GM19238 (cell line): Measurements from ENCODE around the gene ABCG8.

Source experiments
- DNase-seq: peaks from one replicate; pipeline ENCODE4 v3.0.0; 2011; ENCODE audit warnings: low spot score; ENCODE audit not compliant: insufficient read length

The ABCG8 gene

DNA sequence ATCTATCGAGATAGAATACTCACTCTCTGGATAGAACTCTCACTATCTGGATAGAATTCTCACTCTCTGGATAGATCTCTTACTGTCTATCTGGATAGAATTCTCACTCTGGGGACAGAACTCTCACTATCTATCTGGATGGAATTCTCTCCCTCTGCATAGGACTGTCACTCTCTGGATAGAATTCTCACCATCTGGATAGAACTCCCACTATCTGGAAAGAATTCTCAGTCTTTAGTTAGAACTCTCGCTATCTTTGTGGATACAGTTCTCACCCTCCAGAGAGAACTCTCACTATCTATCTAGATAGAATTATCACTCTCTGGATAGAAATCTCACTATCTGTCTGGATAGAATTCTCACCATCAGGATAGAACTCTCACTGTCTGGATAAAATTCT is 16.5 kb downstream of the ABCG8 start:
- no peak for DNase-seq

DNA sequence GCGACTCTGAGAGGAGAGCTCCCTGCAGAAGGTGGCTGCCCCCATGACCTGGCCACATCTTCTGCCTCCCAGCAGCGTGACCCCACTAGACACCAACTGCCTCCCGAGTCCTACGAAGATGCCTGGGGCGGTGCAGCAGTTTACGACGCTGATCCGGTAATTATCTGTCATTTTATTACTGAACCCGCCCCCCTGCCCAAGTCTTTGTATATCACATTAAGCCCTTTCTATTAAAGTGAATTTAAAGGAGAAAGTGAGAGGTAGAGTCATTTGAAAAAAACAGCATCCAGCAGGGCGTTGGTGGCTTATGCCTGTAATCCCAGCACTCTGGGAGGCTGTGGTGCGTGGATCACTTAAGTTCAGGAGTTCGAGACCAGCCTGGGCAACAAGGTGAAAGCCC is 33.4 kb downstream of the ABCG8 start:
- DNase-seq, result no peak

GRCh38 chr2:43874776-43875451 is 36.1 kb downstream of the ABCG8 start:
- no peak for DNase-seq

GRCh38 chr2:43877782-43878464 is 39.2 kb downstream of the ABCG8 start:
- DNase-seq, result peak; percentile 62

GRCh38 chr2:43879261-43879660 is 40.5 kb downstream of the ABCG8 start:
- no peak for DNase-seq

DNA sequence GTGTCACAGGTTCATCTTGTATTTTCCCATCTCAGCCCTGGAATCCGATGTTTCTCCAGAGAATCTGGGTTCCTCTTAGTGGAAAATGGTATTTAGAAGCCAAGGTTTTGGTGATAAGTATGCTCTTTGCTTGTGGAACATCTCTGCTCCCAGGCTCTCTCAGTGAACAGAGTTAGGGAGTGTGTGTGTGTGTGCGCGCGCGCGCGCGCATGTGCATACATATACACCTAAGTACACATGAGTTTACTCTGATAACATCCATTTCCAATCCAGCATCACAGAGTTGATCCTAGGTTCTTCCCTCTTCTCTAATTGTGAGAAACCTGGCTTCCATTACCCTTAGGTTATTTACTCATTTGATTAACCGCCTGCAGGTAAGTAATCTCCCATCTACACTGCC is 41.7 kb downstream of the ABCG8 start:
- no peak for DNase-seq

DNA sequence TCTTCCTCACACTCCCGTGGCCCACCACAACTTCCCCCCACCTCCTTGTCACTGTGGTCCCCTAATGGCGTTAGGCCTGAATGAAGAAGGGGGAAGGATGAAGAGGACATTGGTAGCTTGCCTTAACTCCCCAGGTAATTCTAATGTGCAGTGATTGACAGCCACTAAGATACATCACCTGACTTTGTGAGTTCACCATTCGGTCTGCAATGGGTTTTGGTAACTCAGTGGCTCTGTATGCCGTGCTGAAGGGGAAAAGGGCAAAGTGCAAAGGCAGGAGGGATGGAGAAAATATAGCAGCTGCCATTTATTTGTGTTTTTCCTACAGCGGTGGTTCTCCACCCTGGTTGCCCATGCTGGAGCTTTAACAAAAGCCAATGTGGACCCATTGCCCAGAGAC is 42.2 kb downstream of the ABCG8 start:
- DNase-seq, result no peak

GRCh38 chr2:43882312-43882711 is 43.5 kb downstream of the ABCG8 start:
- DNase-seq, result no peak

GRCh38 chr2:43884689-43885088 is 45.9 kb downstream of the ABCG8 start:
- DNase-seq, result no peak

DNA sequence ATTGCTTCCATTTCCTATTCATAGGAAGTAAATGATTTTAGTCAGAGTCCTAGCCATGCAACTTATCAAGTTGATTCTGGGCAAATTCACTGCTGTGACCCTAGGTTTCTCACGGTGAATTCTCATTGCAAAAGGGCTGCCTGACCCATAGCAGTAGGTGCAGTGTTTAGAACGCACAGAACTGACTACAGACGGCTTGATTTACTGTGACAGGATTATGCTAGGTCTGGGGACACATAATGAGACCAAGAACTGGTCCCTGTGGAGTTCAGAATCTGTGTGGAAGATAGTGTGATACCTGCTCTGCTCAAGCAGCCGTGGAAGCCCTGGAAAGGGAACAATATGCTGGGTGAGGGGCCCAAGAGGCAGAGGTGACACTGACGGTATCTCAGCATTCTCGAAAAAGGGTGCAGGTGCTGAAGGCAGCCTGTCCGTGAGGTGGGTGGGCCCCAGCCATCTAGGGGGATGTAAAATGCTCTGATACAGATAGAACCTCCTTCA is 46.4 kb downstream of the ABCG8 start:
- no peak for DNase-seq

DNA sequence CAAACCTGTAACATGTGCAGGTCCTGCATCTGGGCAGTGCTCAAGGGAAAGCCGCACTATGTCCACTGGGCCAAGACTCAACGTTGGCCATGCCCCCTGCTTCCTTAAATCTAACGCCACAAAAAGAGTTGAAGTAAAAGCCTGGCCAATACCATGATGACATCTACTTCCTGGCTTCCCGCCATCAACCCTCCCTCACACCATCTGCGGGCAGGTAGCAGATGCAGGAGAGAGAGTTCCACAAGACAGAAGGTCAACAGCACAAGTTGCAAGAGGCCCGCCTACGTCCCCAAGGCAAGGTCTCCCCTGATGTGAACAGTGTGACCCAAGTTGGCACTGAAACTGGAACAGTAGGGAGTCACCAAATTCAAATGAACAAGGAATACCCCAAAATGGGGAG is 48.4 kb downstream of the ABCG8 start:
- DNase-seq, result no peak

DNA sequence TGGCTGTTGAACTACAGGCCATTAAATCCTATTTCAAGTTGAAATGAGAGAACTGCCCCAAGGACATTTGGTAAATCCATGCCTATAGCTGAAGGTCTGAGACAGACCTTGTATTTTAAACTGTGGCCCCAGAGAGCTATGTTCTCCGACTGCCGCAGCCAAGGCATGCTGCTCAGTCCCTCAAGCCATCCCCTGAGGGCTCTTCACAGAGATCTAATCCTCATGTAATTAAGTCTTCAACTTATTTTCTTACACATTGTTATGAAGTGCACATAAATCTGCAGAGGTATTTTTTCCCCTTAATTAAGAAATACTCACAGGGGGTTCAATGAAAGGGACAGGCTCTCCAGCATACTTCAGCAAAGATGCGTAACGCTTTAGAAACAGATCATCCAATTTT is 50.6 kb downstream of the ABCG8 start:
- DNase-seq, result no peak

DNA sequence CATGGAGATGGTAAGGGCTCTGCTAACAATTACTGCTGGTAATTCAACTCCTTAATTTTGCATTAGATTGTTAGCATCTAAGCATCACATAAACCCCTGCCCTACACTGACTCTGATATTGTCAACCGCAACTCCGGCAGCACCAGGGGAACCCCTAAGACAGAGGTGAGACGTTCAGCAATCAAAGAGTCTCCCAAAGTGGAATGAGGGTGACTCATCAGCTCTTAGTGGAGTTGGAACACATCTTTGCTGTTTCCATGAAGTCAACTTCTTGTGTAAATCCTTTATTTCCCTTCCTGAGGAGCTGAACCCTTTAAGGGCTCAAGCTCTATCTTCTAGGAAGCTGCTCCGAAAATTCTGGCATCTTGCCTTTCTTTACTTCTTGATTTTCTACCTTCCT is 52.1 kb downstream of the ABCG8 start:
- no peak for DNase-seq

- no peak for DNase-seq
These were observed 56.0 kb downstream of the ABCG8 start for GRCh38 chr2:43894743-43895142.

DNA sequence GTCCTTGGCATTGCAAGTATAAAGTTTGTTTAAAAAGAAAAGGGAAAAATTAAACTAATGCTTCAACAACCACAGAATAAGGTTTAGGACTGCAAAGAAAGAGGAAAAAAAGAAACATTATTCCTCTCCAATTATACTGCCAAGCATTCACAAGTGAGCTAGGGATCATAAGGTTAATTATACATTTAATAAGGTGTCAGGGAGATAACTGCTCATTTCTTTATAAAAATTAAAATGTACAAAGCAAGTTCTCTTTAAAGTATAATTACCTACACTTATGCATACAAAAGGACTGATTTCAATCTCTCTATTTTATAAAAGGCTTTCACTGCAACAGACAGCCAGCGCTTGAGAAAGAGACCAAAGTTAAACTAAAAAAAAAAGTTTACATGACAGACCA is 58.1 kb downstream of the ABCG8 start:
- DNase-seq, result no peak

GRCh38 chr2:43897492-43897891 is 58.7 kb downstream of the ABCG8 start:
- DNase-seq, result no peak

GRCh38 chr2:43898134-43898837 is 59.5 kb downstream of the ABCG8 start:
- no peak for DNase-seq

DNA sequence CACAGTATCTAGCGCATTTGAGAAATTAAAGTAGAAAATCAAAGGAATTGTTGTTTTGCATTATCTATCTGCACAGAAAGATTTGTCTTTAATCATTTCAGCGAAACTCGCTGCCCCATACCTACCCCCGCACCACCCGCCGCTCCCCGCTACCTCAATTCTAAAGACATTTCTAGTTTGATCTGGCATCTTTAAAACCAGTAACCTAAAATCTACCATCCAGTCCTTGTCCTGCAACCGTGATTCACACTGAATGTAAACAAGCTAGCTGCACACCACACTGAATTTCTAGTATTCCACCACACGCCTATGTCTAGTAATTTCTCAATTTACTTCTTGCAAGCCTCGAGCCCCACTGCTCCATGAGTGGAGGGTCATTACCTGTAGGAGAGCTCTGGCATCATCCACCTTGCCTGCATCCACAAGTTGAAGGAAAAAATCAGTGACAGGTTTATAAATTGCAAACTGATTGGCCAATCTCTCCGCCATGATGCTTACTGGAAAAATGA is 60.1 kb downstream of the ABCG8 start:
- DNase-seq, result no peak

DNA sequence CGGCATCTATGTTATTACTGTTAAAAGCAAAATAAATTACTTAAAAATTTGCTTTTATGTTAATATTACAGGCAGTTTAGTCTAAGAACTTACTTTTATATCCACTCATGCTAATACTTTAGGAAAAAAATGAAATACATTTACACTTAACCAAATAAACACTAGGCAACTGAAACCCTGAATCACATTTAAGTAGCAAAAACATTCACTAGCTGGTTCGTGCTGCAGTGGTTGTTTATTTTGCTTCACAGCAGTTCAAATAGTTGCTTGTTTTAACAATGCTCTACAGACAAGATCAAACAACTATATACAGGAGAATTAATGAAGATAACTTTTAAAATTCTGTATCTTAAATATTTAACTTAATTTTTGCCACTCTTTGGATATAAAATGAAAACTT is 60.8 kb downstream of the ABCG8 start:
- no peak for DNase-seq

GRCh38 chr2:43905371-43905803 is 66.6 kb downstream of the ABCG8 start:
- no peak for DNase-seq

- no peak for DNase-seq
These were observed 67.1 kb downstream of the ABCG8 start for GRCh38 chr2:43905871-43906270.

DNA sequence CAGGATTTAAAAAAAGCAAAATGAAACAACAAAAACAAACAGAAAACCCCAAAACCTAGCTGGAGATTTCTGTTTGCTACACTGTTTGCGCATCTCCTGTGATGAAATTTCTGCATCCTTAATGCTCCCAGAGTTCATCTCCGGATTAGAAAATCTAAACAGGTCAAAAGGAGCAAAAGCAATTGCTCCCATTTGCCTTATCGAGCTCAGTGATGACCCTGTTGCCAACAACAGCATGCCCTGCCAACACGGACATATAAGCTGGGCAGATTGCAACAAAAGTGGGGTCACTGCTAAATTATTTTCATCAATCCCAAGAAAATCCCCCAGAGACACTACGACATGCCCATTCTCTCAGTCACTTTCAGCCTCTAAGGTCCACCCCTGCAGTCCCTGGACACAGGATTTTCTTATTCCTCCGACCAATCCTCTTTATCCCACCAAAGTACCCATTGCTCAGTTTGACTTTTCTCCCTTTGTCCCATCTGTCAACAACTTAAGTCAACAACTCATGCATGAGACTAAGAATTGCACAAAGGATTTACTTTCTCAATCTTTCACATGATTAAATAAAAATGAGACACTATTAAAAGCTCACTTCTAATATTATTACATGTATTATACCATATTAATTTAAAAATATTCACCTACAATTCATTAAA is 67.8 kb downstream of the ABCG8 start:
- no peak for DNase-seq
